AG04449 (cell line): ENCODE data around the gene SNTG2.
A peak's percentile ranks its signal among the peaks of the same experiment; 100 is the strongest.

Experiments
- CTCF ChIA-PET: fragments of 350-600 bp; formaldehyde crosslinking; extraction: SDS; loops from one replicate; lab custom pipeline; 2021; ENCODE audit warnings: antibody characterized with exemption; lab: Yijun Ruan, JAX
- POLR2A ChIA-PET: fragments of 400-600, 350-600 bp; formaldehyde crosslinking; extraction: SDS; loops from one replicate; lab custom pipeline; 2020; ENCODE audit warnings: antibody characterized with exemption, inconsistent platforms; lab: Yijun Ruan, JAX
- DNase-seq: peaks from one replicate; pipeline ENCODE4 v3.0.0-alpha.2; 2010; ENCODE audit warnings: low read depth, low spot score
- H3K4me3 ChIP-seq: 2 replicates; pipeline ENCODE4 v1.5.1; 2011; ENCODE audit warnings: low read depth, mild to moderate bottlenecking, control low read depth, low read length
- TF ChIP-seq, protein P1 (sequence below): IDR thresholded peaks from one replicate; pipeline ENCODE4 v1.5.1; 2011; ENCODE audit warnings: mild to moderate bottlenecking, moderate library complexity, low read length, control low read depth, inconsistent platforms; ENCODE audit not compliant: insufficient read depth; ENCODE audit errors: missing control alignments

Gene SNTG2

GRCh38 chr2:945104-945503 lies 5.5 kb upstream of the SNTG2 start:
- TF ChIP-seq, protein P1, sequence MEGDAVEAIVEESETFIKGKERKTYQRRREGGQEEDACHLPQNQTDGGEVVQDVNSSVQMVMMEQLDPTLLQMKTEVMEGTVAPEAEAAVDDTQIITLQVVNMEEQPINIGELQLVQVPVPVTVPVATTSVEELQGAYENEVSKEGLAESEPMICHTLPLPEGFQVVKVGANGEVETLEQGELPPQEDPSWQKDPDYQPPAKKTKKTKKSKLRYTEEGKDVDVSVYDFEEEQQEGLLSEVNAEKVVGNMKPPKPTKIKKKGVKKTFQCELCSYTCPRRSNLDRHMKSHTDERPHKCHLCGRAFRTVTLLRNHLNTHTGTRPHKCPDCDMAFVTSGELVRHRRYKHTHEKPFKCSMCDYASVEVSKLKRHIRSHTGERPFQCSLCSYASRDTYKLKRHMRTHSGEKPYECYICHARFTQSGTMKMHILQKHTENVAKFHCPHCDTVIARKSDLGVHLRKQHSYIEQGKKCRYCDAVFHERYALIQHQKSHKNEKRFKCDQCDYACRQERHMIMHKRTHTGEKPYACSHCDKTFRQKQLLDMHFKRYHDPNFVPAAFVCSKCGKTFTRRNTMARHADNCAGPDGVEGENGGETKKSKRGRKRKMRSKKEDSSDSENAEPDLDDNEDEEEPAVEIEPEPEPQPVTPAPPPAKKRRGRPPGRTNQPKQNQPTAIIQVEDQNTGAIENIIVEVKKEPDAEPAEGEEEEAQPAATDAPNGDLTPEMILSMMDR: no peak
- H3K4me3 ChIP-seq: no peak overlapping the region
- CTCF ChIA-PET: no interaction called here
- DNase-seq: no peak
- POLR2A ChIA-PET: no interaction called here

DNA sequence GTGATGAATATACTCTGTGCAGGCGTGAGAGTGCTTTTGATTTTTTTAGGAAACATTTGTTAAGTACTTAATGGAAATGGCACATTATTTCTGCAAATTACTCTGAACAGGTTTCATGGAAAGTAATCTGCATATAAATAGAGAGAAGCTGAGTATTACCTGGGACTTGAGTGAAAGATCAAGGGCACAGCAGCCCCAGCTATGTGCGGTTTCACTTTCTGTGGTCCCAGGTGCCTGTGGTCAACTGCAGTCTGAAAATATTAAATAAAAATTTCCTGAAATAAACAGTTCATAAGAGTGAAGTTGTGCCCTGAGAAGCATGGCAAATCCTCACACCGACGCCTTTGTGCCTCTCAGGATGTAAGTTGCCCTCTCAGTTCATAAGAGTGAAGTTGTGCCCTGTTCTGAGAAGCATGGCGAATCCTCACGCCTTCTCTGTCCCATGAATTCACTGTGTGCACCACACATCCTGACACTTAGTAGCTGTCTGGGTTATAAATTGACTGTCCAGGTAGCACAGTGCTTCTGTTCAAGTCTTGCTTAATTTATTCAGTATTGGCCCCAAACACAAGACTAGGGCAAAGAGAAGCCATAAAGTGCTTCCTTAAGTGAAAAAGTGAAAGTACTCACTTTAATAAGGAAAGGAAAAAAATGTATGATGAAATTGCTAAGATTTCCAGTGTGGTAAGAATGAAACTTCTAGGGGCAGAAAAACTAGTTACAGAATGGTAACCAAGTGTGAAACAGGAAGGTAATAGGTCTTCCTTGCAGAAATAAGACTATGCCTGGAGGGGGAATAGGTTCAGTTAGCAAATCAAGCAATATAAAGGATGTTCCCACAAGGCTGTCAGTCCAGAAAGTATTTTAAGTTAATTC lies 4.3 kb upstream of the SNTG2 start:
- TF ChIP-seq, protein P1: no peak
- POLR2A ChIA-PET: no interaction called here
- CTCF ChIA-PET: no interaction called here
- H3K4me3 ChIP-seq: no peak overlapping the region
- no peak for DNase-seq

DNA sequence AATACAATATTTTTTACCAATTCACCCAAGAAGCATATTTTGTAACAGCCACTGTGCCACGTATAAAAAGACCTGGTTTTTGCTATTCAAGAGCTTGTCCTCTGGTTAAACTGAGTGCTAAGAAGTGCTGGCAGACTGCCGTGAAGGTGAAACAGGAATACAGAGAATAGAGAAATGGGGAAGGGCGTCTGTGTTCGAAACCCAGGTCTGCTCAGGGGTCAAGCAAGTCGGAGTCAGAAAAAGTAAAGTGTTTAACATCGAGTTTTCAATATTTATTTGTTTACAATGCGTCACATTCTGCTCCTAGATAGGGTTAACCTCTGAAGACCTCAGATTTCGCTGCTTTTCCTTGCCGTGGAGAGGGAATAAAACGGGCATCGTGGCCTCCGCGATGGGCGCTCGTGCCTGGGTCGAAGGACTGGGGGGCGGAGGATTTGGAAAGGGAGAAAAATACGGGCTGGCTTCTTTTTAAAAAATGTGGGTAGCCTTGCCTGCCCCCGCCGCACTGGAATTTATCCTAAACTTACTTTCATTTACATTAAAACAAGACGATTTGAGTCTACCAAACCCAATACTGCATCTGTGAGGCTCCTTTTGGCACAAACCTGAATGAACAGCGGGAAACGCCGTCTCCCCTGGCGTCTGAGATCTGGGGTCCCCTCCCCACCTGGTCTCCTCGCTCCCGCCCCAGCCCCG lies 1.1 kb upstream of the SNTG2 start:
- POLR2A ChIA-PET: interaction anchor here (0.5 kb wide), 1 partner anchor 119 kb away, joined by 3 read pairs; no protein-coding TSS in a partner anchor
- TF ChIP-seq, protein P1: no peak
- peak overlapping the region; percentile 66 for H3K4me3 ChIP-seq
- DNase-seq: no peak
- CTCF ChIA-PET: no interaction called here

DNA sequence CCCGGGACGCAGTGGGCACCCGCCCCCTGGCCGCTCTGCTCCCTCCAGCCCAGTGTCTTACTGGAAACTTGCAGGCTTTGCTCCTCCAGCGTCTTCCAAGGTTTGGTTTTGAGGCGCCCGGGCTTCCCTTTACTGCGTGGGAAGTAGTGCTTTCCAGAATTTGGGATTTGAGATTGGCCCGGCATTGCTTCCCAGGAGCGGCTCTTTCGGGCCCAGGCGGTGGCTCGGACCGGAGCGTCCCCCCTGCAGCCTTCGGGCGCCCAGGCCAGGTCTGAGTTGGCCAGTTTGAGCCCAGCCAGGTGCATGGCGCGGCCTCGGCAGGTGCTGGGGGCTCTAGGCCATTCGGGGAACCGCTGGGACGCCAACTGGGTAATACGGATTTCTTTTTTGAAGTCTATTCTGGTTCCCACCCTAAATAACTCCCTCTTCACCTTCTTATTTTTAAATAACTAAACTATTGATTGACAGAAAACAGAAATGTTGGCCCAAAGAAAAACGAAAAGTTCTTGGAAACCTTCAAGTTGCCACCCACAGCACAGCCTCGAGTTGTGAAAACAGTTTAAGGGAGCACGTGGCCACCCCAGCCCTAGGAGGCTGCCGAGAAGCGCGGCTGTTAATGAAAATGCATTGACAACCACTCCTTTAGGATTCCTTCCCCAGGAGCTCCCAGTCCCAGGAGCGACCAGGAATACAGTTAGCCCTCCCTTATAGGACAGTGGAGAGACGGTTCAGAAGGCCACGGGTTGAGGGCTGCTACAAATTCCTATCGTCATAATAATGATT lies 766 bp downstream of the SNTG2 start:
- H3K4me3 ChIP-seq: peak overlapping the region; percentile 66
- TF ChIP-seq, protein P1: no peak
- CTCF ChIA-PET: interaction anchor here (1.0 to 5.5 kb wide), 4 partner anchors 190 to 599 kb away, joined by 3 to 55 read pairs (median 4); no protein-coding TSS in a partner anchor
- no peak for DNase-seq
- POLR2A ChIA-PET: interaction anchor here (0.8 kb wide), 1 partner anchor 274 kb away, joined by 3 read pairs; the partner anchor contains the start of gene TMEM18

GRCh38 chr2:953408-953807 lies 2.8 kb downstream of the SNTG2 start:
- H3K4me3 ChIP-seq: no peak overlapping the region
- CTCF ChIA-PET: interaction anchor here (0.9 to 5.5 kb wide), 11 partner anchors 15 to 817 kb away, joined by 3 to 55 read pairs (median 4); no protein-coding TSS in a partner anchor
- DNase-seq: no peak
- TF ChIP-seq, protein P1: no peak
- POLR2A ChIA-PET: no interaction called here
